HG03159 (cell line): Measurements from ENCODE around the gene SWSAP1.
"Not testable (repeated sequence)": the region's sequence is repeated elsewhere in the genome, so short reads cannot be mapped to it uniquely, and the experiment has no call there.

Experiments used
- ATAC-seq: cut with Tn5 transposase; IDR thresholded peaks from one replicate; pipeline ENCODE4 v1.9.1; 2021; ENCODE audit warnings: mild to moderate bottlenecking, moderate library complexity; ENCODE audit not compliant: unreplicated experiment

Gene SWSAP1

GRCh38 chr19:11374433-11375142 is at the start of gene SWSAP1:
Gene SWSAP1 (plus strand): TSS chr19:11374666. CDS start chr19:11374681, 15 bp downstream.
- ATAC-seq, result peak; percentile 89

GRCh38 chr19:11324748-11325389 is 49.6 kb upstream of the SWSAP1 start:
- ATAC-seq, result no peak

DNA sequence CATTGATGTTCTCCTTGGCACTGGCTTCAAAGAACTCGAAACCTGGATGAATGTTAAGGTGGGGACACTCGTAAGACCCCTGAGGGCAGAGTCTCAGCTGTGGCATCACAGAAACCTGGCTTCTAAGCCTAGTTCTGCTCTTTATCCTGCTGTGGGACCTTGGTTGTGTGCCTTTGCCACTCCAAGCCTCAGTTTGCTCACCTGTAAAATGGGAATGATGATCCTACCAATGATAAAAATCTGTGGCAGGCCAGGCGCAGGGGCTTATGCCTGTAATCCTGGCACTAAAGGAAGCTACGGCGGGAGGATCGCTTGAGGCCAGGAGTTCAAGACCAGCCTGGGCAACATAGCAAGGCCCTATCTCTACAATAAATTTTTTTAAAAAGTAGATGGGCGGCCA is 48.9 kb upstream of the SWSAP1 start:
- ATAC-seq, result no peak

DNA sequence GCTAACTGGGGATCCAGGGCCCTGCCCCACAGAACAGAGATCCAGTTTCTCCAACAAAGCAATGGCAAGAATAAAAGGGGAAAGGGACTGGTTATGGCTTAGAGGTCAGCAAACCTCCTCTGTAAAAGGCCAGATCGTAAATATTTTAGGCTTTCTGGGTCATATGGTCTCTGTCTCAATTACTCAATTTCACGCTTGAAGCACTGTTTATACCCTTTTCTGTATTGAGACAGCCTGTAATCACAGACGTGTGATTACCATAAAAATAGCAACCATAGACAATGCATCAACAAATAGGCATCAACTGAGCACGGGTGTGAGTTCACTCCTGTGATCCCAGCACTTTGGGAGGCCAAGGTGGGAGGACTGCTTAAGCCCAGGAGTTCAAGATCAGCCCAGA is 44.3 kb upstream of the SWSAP1 start:
- no peak for ATAC-seq

GRCh38 chr19:11331502-11331901 is 43.0 kb upstream of the SWSAP1 start:
- ATAC-seq, result no peak

- no peak for ATAC-seq
These were observed 41.6 kb upstream of the SWSAP1 start for GRCh38 chr19:11332822-11333221.

- not testable (repeated sequence) for ATAC-seq
These were observed 40.6 kb upstream of the SWSAP1 start for GRCh38 chr19:11333838-11334237.

DNA sequence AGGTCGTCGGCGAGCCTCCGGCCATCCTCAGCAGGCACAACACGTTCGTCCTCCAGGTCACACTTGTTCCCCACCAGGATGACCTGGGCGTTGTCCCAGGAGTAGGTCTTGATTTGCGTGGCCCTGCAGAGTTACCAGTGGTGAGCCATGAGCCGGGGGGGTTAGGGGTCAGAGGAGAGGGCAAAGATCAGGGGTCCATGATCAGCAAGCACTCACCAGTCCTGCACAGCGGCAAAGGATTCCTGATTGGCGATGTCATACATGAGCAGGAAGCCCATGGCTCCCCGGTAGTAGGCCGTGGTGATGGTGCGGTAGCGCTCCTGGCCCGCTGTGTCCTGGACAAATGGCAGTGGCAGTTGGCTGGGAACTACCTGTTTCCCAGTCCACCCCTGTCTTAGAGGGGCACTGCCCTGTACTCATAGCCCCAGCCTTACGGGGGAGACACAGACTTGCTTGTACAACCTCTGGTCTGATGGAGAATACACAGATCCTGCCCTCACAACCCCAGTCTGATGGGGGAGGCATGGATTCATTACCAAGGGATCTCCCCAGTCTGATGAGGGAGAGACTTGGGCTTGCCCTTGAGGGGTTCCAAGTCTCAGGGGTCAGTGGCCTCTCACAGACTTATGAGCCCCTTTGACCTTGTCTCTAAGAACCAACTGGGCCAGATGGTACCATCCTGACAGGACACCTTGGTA is 38.9 kb upstream of the SWSAP1 start:
- no peak for ATAC-seq

DNA sequence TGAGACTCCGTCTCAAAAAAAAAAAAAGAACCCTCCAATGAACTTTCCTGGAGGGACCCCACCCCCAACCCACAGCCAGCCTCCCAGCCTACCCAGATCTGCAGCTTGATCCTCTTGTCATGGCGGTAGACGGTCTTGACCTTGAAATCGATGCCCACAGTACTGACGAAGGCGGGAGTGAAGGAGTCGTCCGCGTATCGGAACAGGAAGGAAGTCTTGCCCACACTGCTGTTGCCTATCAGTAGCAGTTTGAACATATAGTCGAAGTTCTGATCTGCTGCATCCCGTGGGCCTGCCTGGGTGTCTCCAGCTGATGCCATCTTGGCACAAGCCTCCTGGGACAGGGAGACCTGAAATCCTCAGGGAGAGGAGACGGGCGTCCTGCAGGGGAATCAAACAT is 37.4 kb upstream of the SWSAP1 start:
- no peak for ATAC-seq

GRCh38 chr19:11338121-11338520 is 36.3 kb upstream of the SWSAP1 start:
- no peak for ATAC-seq

DNA sequence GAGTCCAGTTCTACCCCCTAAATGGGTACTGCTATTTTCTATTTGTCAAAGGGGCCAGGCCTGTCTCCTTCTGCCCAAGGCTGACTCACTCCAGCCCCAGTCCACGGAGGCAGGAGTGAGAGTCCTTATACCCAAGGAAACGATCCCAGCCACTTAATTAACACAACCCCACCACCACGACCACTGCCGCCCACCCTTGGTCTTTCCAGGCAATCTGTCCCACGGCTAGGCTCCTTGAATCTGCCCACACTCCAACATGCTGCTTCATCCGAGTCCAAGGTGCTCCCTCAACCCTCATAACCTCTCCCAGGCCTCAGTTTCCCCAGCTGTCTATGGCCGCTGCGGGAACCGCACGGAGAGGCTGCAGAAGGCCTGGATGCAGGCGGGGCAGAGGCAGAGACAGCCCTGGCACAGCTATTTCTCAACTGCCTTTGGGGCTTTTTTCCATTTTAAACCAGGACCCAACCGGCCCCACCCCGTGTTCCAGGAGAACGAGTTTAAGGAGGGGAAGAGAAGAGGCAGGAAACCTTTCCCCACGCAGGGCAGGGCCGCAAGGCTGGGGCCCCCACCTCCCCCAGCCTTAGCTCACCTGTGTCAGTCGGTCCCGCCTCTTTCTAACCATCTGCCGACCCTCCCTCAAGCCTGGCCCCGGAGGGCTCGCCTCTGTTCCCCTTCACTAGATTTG is 35.8 kb upstream of the SWSAP1 start:
- no peak for ATAC-seq

DNA sequence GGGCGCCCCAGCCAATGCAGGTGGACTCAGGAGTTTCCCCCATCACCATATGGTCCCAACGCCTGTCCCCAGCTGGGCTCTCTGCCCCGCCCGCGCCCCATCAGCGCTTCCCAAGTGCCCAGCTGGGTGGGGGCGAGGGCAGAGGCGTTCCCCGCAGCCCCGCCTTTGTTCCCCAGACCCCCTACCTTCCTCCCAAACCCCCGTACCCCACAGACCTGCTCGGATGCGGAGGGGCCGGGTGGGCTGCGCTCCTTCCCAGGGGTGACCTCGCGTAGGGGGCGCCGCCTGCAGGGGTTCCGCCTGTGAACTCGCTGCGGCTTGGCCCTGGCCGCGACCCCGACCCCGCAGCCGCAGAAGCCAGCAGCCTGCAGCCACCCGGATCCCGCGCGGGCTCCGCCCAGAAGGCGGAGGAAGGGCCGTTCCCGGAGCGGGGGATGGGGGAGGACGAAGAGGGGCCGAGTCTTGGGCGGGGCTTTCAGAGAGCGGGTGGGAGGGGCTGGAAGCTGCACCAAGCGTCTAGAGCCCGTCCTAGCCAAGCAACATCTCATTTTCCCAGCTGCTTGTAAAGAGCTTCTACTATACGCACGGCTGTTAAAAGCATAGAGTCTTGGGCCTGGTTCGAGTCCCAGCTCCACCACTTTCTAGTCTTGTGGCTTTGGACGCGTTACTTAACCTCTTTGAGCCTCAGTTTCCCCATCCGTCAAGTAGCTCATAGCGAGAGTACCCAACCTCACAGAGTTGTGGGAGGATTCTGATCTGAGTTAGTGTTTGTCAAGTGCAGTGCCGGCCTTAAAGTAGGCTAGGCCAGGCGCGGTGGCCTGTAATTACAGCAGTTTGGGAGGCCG is 35.0 kb upstream of the SWSAP1 start, which contains the start of gene RAB3D:
Gene RAB3D (minus strand): TSS at position 404 of the 845 bp plus-strand sequence. CDS start 2,258 bp downstream, outside the sequence.
- ATAC-seq, result peak; percentile 63

GRCh38 chr19:11340099-11340467 is 34.4 kb upstream of the SWSAP1 start:
- ATAC-seq, result not testable (repeated sequence)

GRCh38 chr19:11342429-11342828 is 32.0 kb upstream of the SWSAP1 start:
- no peak for ATAC-seq

- no peak for ATAC-seq
These were observed 29.2 kb upstream of the SWSAP1 start for GRCh38 chr19:11345122-11345803.

DNA sequence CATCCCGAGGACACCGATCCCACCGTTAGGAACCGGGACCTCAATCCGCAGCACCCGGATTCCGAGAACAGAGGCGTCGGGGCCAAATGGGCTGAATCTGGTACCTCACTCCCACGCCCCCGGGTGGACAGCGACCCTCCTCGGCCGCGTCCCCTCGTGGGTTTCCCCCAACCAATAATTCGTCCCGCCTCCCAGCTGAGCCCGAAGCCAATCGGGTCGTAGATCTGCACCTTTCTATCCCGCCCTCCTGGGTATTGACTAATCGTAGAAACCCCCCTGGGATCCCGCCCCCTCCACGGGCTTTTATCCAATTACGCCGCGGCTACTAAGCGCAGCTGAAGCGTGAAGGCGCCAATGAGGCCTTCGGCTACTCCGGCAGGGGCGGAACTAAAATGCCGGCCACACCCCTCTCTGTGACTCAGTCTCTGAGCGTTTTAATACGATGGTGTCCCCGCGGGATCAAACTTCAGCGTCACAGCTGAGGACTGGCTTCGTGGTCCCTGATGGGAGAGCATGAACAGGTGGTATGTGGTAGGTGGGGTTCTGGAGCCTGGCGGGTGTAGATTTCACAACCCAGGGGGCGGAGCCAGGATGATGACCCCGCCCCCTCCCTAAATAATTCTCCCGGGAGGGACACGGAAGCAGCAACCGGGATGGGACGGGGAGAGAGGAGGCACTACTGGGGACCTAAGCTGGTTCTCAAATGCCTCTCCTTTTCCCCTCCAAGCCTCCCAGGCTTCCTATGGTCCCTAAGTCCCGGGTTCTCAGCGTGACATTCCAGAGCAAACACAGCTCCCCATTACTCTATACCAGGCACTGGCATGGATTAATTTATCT is 28.1 kb upstream of the SWSAP1 start, which contains the start of the genes CCDC159 and TMEM205:
Gene CCDC159 (plus strand): TSS at position 416 of the 837 bp plus-strand sequence. CDS start 88 bp downstream, at position 504.
Gene TMEM205 (minus strand): TSS at position 165 of the 837 bp plus-strand sequence. CDS start 649 bp downstream, outside the sequence.
- peak; percentile 83 for ATAC-seq

GRCh38 chr19:11347546-11348039 is 26.9 kb upstream of the SWSAP1 start:
- ATAC-seq, result no peak

- ATAC-seq, result no peak
These were observed 25.3 kb upstream of the SWSAP1 start for GRCh38 chr19:11349171-11349570.
